Left lung (tissue), 10 donors: ENCODE data around the gene NXPE4. TPM values are rescaled to one million over a fixed set of nuclear protein-coding genes. Genes with fewer than 3 reads are reported as not detected.

ENCODE experiments used
- ATAC-seq: fragments of 200-7000 bp; cut with Tn5 transposase; one replicate; pipeline ENCODE4 v1.9.1; 2020; ENCODE audit warnings: moderate library complexity
- DNase-seq, 4 donors: peaks; one replicate each; pipeline ENCODE4 v3.0.0-alpha.2; 2013 to 2020
- H3K27ac ChIP-seq, 2 donors: fragments of 200-600 bp; sonication (generic) in 1 of 2; one replicate each; pipeline versions ENCODE4 v1.5.0 to v1.8.0; 2020 to 2021
- H3K27me3 ChIP-seq, 2 donors: fragments of 200-600 bp; sonication (generic) in 1 of 2; one replicate each; pipeline versions ENCODE4 v1.5.0 to v1.8.0; 2020 to 2021
- H3K36me3 ChIP-seq, 2 donors: fragments of 200-600 bp; sonication (generic) in 1 of 2; one replicate each; pipeline versions ENCODE4 v1.5.0 to v1.8.0; 2020 to 2021
- H3K4me1 ChIP-seq, 2 donors: fragments of 200-600 bp; one replicate each; pipeline ENCODE4 v1.8.0; 2021
- H3K4me3 ChIP-seq, 2 donors: fragments of 200-600 bp; sonication (generic) in 1 of 2; one replicate each; pipeline versions ENCODE4 v1.5.0 to v1.8.0; 2020 to 2021; ENCODE audit warnings: mild to moderate bottlenecking in 1 of 2
- H3K9me3 ChIP-seq, 2 donors: fragments of 200-600 bp; sonication (generic) in 1 of 2; one replicate each; pipeline versions ENCODE4 v1.5.0 to v1.8.0; 2020 to 2021
- intact Hi-C, 2 donors: fragments of 100-400 bp; cut with DNase I; formaldehyde crosslinking; loops; one replicate each; pipeline versions ENCODE4 v1.11.2 to v1.14.2; 2022
- polyA plus RNA-seq, 6 donors: library from polyadenylated mRNA; unstranded; fragments of 120-200 nt; gene quantifications; one replicate each; pipeline ENCODE4 v1.2.1, GENCODE V29; 2013; ENCODE audit not compliant: insufficient read length in 6 of 6
- total RNA-seq, 2 donors: library from RNA; stranded (reverse); fragmentation: NEBNext Ultra II Directional; extraction: Animal tissue kit (Norgen Biotek cat#: 25700); gene quantifications; one replicate each; pipeline ENCODE4 v1.2.1, GENCODE V29; 2021
- TF ChIP-seq, protein P1 (sequence below), 2 donors: fragments of 200-600 bp; sonication (generic) in 1 of 2; IDR thresholded peaks; one replicate each; pipeline versions ENCODE4 v1.5.0 to v1.8.0; 2021; ENCODE audit warnings: antibody characterized with exemption in 2 of 2
- donor health status: DM: no; HTN: yes; CAD: no.
- donor health status: DM: no; HTN: no; CAD: no.

NXPE4 gene
- total and polyA plus RNA-seq, 8 donors, result 0.10 TPM; not detected in 7

- ATAC-seq (no peak), DNase-seq (no peak)
- TF ChIP-seq, protein P1, sequence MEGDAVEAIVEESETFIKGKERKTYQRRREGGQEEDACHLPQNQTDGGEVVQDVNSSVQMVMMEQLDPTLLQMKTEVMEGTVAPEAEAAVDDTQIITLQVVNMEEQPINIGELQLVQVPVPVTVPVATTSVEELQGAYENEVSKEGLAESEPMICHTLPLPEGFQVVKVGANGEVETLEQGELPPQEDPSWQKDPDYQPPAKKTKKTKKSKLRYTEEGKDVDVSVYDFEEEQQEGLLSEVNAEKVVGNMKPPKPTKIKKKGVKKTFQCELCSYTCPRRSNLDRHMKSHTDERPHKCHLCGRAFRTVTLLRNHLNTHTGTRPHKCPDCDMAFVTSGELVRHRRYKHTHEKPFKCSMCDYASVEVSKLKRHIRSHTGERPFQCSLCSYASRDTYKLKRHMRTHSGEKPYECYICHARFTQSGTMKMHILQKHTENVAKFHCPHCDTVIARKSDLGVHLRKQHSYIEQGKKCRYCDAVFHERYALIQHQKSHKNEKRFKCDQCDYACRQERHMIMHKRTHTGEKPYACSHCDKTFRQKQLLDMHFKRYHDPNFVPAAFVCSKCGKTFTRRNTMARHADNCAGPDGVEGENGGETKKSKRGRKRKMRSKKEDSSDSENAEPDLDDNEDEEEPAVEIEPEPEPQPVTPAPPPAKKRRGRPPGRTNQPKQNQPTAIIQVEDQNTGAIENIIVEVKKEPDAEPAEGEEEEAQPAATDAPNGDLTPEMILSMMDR (IDR thresholded peaks at IDR 0.05), result no peak
- no peak overlapping the region for H3K4me3 ChIP-seq
- peaks cover 0 to 51% of the 10 kb centered on the region in 2 donors for H3K9me3 ChIP-seq
- no peaks in the 10 kb centered on the region for H3K4me1 ChIP-seq
- intact Hi-C loops, result no loop called here
- H3K27ac ChIP-seq, result no peak overlapping the region
- H3K27me3 ChIP-seq, result no peaks in the 10 kb centered on the region
- H3K36me3 ChIP-seq, result no peaks in the 10 kb centered on the region
Observed at GRCh38 chr11:114587398-114587953, 8.1 kb downstream of the NXPE4 start.

DNA sequence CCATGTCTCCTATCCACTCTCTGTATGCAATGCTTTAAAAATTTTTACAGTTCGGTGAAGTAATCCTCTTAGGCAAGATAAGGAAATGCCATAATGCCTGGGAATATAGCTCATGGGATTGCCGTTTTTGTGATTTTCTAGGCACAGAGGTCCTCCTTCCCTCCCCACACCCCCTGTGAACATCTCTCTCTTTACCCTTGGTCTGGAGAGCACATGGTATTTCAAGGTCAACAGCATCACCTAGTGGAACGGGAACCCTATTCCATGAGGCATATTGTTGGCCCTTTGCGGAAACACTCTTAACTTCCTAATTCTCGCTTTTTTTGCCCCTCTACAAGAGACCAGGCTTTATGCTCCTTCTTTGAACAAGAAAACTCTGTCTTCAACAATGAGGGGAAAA, 8.8 kb downstream of the NXPE4 start:
- DNase-seq (no peak), ATAC-seq (no peak)
- intact Hi-C loops, result no loop called here
- Histone ChIP-seq H3K27me3 (no peaks in the 10 kb centered on the region), H3K36me3 (no peaks in the 10 kb centered on the region), H3K27ac (no peak overlapping the region), H3K9me3 (peaks cover 0 to 51% of the 10 kb centered on the region in 2 donors), H3K4me1 (no peaks in the 10 kb centered on the region), H3K4me3 (no peak overlapping the region)
- TF ChIP-seq, protein P1 (IDR thresholded peaks at IDR 0.05), result no peak

DNA sequence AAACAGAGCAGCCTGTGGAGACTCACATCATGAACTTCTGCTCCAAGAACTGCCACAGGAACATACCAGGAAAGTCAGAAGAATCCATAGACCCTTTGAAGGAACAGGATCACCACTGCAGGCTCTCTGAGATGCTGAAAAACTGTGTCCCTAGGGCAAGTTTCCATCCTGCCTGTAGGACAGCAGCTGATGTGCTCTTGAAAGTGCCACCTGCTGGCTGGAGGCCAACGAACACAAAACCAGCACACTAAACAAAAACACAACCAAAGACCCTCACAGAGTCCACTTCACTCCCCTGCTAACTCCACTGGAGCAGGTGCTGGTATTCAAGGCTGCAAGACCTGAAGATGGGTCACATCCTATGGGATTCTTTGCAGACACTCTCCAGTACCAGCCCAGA, 23.9 kb downstream of the NXPE4 start:
- Histone ChIP-seq H3K9me3 (peaks cover 0 to 5% of the 10 kb centered on the region in 2 donors), H3K36me3 (no peaks in the 10 kb centered on the region), H3K27me3 (no peaks in the 10 kb centered on the region), H3K4me1 (no peaks in the 10 kb centered on the region), H3K27ac (no peak overlapping the region), H3K4me3 (no peak overlapping the region)
- no peak for ATAC-seq
- TF ChIP-seq, protein P1 (IDR thresholded peaks at IDR 0.05), result no peak
- no peak for DNase-seq
- intact Hi-C loops, result no loop called here

GRCh38 chr11:114569801-114570200, 25.8 kb downstream of the NXPE4 start:
- TF ChIP-seq, protein P1 (IDR thresholded peaks at IDR 0.05), result no peak
- Histone ChIP-seq H3K4me1 (no peaks in the 10 kb centered on the region), H3K4me3 (no peak overlapping the region), H3K9me3 (peaks cover 0 to 4% of the 10 kb centered on the region in 2 donors), H3K27ac (no peak overlapping the region), H3K36me3 (no peaks in the 10 kb centered on the region), H3K27me3 (no peaks in the 10 kb centered on the region)
- ATAC-seq, result no peak
- intact Hi-C loops, result no loop called here
- DNase-seq, result peak in 1 of 4 donors; percentile 41

- intact Hi-C loops, result no loop called here
- H3K27me3 ChIP-seq, result no peaks in the 10 kb centered on the region
- no peaks in the 10 kb centered on the region for H3K36me3 ChIP-seq
- DNase-seq, result no peak
- no peaks in the 10 kb centered on the region for H3K9me3 ChIP-seq
- no peak overlapping the region for H3K27ac ChIP-seq
- TF ChIP-seq, protein P1 (IDR thresholded peaks at IDR 0.05), result no peak
- no peak for ATAC-seq
- H3K4me3 ChIP-seq, result no peak overlapping the region
- H3K4me1 ChIP-seq, result no peaks in the 10 kb centered on the region
Observed at GRCh38 chr11:114566276-114566675, 29.3 kb downstream of the NXPE4 start.
